ENCODE results near the gene GPD2. TPM values are rescaled to one million over a fixed set of nuclear protein-coding genes. Genes with fewer than 3 reads are reported as not detected.

Gene GPD2
- total RNA-seq, 6 experiments from 2014 or later: 3.2 to 8.8 (median 4.8) TPM

- H3K27me3 ChIP-seq: no peaks in the 10 kb centered on the region
- TF ChIP-seq POLR2A (IDR thresholded peaks at IDR 0.05) (no peak), CTCF (IDR thresholded peaks at IDR 0.05) (no peak)
- no peak overlapping the region for H3K4me3 ChIP-seq
- intact Hi-C loops (cut with DNase I): no loop called here
- DNase-seq (no peak), ATAC-seq (no peak)
- no peaks in the 10 kb centered on the region for H3K4me1 ChIP-seq
- H3K36me3 ChIP-seq: no peaks in the 10 kb centered on the region
- 85% methylated on average over 5 of the region's 5 CpGs for WGBS (ENCODE audit: insufficient coverage, low coverage, low lambda C conversion rate, missing lambda C conversion rate)
- H3K9me3 ChIP-seq: no peaks in the 10 kb centered on the region
- H3K27ac ChIP-seq: no peak overlapping the region
Measured at GRCh38 chr2:156565066-156565710, 129.0 kb downstream of the GPD2 start.

- 58% methylated on average over 2 of the region's 2 CpGs for WGBS (ENCODE audit: insufficient coverage, low coverage, low lambda C conversion rate, missing lambda C conversion rate)
- Histone ChIP-seq H3K27ac (no peak overlapping the region), H3K27me3 (no peaks in the 10 kb centered on the region), H3K4me3 (no peak overlapping the region), H3K36me3 (no peaks in the 10 kb centered on the region), H3K9me3 (no peaks in the 10 kb centered on the region), H3K4me1 (no peaks in the 10 kb centered on the region)
- intact Hi-C loops (cut with DNase I): no loop called here
- TF ChIP-seq POLR2A (IDR thresholded peaks at IDR 0.05) (no peak), CTCF (IDR thresholded peaks at IDR 0.05) (no peak)
- no peak for ATAC-seq
- no peak for DNase-seq
Measured at GRCh38 chr2:156573710-156574109, 137.5 kb downstream of the GPD2 start.

GRCh38 chr2:156574112-156574511, 137.9 kb downstream of the GPD2 start:
- Histone ChIP-seq H3K36me3 (no peaks in the 10 kb centered on the region), H3K4me3 (no peak overlapping the region), H3K27me3 (no peaks in the 10 kb centered on the region), H3K27ac (no peak overlapping the region), H3K9me3 (no peaks in the 10 kb centered on the region), H3K4me1 (no peaks in the 10 kb centered on the region)
- DNase-seq: no peak
- no peak for TF ChIP-seq CTCF (IDR thresholded peaks at IDR 0.05)
- TF ChIP-seq POLR2A (IDR thresholded peaks at IDR 0.05): no peak
- intact Hi-C loops (cut with DNase I): no loop called here
- ATAC-seq: no peak

- intact Hi-C loops (cut with DNase I): no loop called here
- no peaks in the 10 kb centered on the region for H3K36me3 ChIP-seq
Measured at GRCh38 chr2:156576005-156576404, 139.8 kb downstream of the GPD2 start.

More at GRCh38 chr2:156576005-156576404, 139.8 kb downstream of the GPD2 start:
- no peak for TF ChIP-seq CTCF (IDR thresholded peaks at IDR 0.05)
- TF ChIP-seq POLR2A (IDR thresholded peaks at IDR 0.05): no peak
- Histone ChIP-seq H3K4me3 (no peak overlapping the region), H3K27me3 (no peaks in the 10 kb centered on the region), H3K4me1 (no peaks in the 10 kb centered on the region), H3K9me3 (no peaks in the 10 kb centered on the region), H3K27ac (no peak overlapping the region)
- WGBS (ENCODE audit: insufficient coverage, low coverage, low lambda C conversion rate, missing lambda C conversion rate): 67% methylated on average over 3 of the region's 3 CpGs
- ATAC-seq: no peak
- no peak for DNase-seq
